DND-41 (cell line): ENCODE data around the gene ZNF296.
A peak's percentile ranks its signal among the peaks of the same experiment; 100 is the strongest.

ENCODE experiments used
- ATAC-seq: fragments of 200-7000 bp; cut with Tn5 transposase; 3 replicates; pipeline ENCODE4 v1.9.1; 2021; ENCODE audit warnings: low read depth; ENCODE audit not compliant: insufficient read depth
- DNase-seq: peaks from one replicate; pipeline ENCODE4 v3.0.0-alpha.2; 2020
- H2AFZ ChIP-seq: 2 replicates; pipeline ENCODE4 v1.6.0; 2012; ENCODE audit warnings: low read depth, low read length
- H3K27ac ChIP-seq: 2 replicates; pipeline ENCODE4 v1.5.1; 2012; ENCODE audit warnings: low read length, inconsistent platforms
- H3K27me3 ChIP-seq: fragments of 200-600 bp; sonication (generic); 2 replicates; pipeline ENCODE4 v1.6.0; 2012; ENCODE audit warnings: low read length, mild to moderate bottlenecking, inconsistent platforms; ENCODE audit not compliant: insufficient read depth, poor library complexity
- H3K36me3 ChIP-seq: 2 replicates; pipeline ENCODE4 v1.5.1; 2012; ENCODE audit warnings: low read length, inconsistent platforms; ENCODE audit not compliant: insufficient read depth
- H3K4me1 ChIP-seq: 2 replicates; pipeline ENCODE4 v1.5.1; 2012; ENCODE audit warnings: mild to moderate bottlenecking, low read length; ENCODE audit not compliant: insufficient read depth
- H3K4me2 ChIP-seq: 2 replicates; pipeline ENCODE4 v1.6.0; 2012; ENCODE audit warnings: mild to moderate bottlenecking, moderate library complexity, low read length, inconsistent platforms; ENCODE audit not compliant: insufficient read depth
- H3K4me3 ChIP-seq, 2 experiments: fragments of 200-600 bp in 1 of 2; shearing (Covaris generic) in 1 of 2; 2 replicates each; pipeline ENCODE4 v1.5.1; 2012 to 2016; ENCODE audit warnings: inconsistent platforms in 2 of 2, low read length in 2 of 2, mild to moderate bottlenecking in 2 of 2, low read depth in 1 of 2, moderate library complexity in 1 of 2
- H3K79me2 ChIP-seq: 2 replicates; pipeline ENCODE4 v1.6.0; 2012; ENCODE audit warnings: low read length, inconsistent platforms; ENCODE audit not compliant: insufficient read depth
- H3K9ac ChIP-seq: 2 replicates; pipeline ENCODE4 v1.6.0; 2012; ENCODE audit warnings: low read depth, mild to moderate bottlenecking, inconsistent platforms, low read length, moderate library complexity
- H3K9me3 ChIP-seq: 2 replicates; pipeline ENCODE4 v1.5.1; 2012; ENCODE audit warnings: low read length, moderate library complexity, mild to moderate bottlenecking, inconsistent platforms; ENCODE audit not compliant: insufficient read depth, severe bottlenecking
- H4K20me1 ChIP-seq: 2 replicates; pipeline ENCODE4 v1.6.0; 2012; ENCODE audit warnings: low read length; ENCODE audit not compliant: insufficient read depth
- CTCF ChIP-seq: IDR thresholded peaks from 2 replicates; pipeline ENCODE4 v1.5.1; 2012; ENCODE audit warnings: borderline replicate concordance, low read length, moderate library complexity, mild to moderate bottlenecking; ENCODE audit not compliant: poor library complexity, severe bottlenecking; ENCODE audit errors: extremely low read depth
- EZH2 ChIP-seq: IDR thresholded peaks from 3 replicates; pipeline ENCODE4 v1.6.1; 2012; ENCODE audit warnings: borderline replicate concordance, low read depth, mild to moderate bottlenecking, moderate library complexity, low read length, inconsistent platforms; ENCODE audit not compliant: severe bottlenecking

The ZNF296 gene

GRCh38 chr19:45117167-45117594, 40.9 kb upstream of the ZNF296 start:
- H3K4me3 ChIP-seq, result no peak overlapping the region
- H3K27me3 ChIP-seq, result no peaks in the 10 kb centered on the region
- H3K36me3 ChIP-seq, result 0 out of 2 replicates have a peak, but pooled peaks cover 3% of the 10 kb centered on the region
- peak overlapping the region; percentile 41 for H3K4me2 ChIP-seq
- H3K27ac ChIP-seq, result peak overlapping the region; percentile 74
- no peak overlapping the region for H2AFZ ChIP-seq
- ATAC-seq, result peak; percentile 98
- peaks cover 89% of the 10 kb centered on the region for H3K79me2 ChIP-seq
- TF ChIP-seq EZH2 (no peak), CTCF (no peak)
- DNase-seq, result peak; percentile 88
- no peaks in the 10 kb centered on the region for H3K9me3 ChIP-seq
- H3K4me1 ChIP-seq, result peaks cover 32% of the 10 kb centered on the region
- peaks cover 89% of the 10 kb centered on the region for H4K20me1 ChIP-seq
- peak overlapping the region; percentile 22; the same call in 1 of the 2 replicates for H3K9ac ChIP-seq

GRCh38 chr19:45115809-45116615, 39.7 kb upstream of the ZNF296 start:
- H3K4me2 ChIP-seq, result peak overlapping the region; percentile 41
- peaks cover 32% of the 10 kb centered on the region for H3K4me1 ChIP-seq
- no peak overlapping the region for H3K9ac ChIP-seq

GRCh38 chr19:45114116-45114515, 37.8 kb upstream of the ZNF296 start:
- TF ChIP-seq CTCF, result no peak
- DNase-seq (no peak), ATAC-seq (no peak)
- Histone ChIP-seq H4K20me1 (peaks cover 88% of the 10 kb centered on the region), H3K4me2 (no peak overlapping the region), H3K4me1 (peaks cover 32% of the 10 kb centered on the region), H3K36me3 (peaks cover 7% of the 10 kb centered on the region; the same call in 1 of the 2 replicates), H3K9ac (no peak overlapping the region), H3K27ac (no peak overlapping the region), H3K4me3 (no peak overlapping the region), H3K9me3 (no peaks in the 10 kb centered on the region), H2AFZ (no peak overlapping the region), H3K27me3 (no peaks in the 10 kb centered on the region), H3K79me2 (peaks cover 91% of the 10 kb centered on the region)

More at GRCh38 chr19:45115809-45116615, 39.7 kb upstream of the ZNF296 start:
- ATAC-seq (no peak), DNase-seq (no peak)
- peak overlapping the region; percentile 57 for H3K27ac ChIP-seq
- H4K20me1 ChIP-seq, result peaks cover 86% of the 10 kb centered on the region
- H3K27me3 ChIP-seq, result no peaks in the 10 kb centered on the region
- H3K79me2 ChIP-seq, result peaks cover 88% of the 10 kb centered on the region
- no peak overlapping the region for H3K4me3 ChIP-seq
- no peak for TF ChIP-seq CTCF
- TF ChIP-seq EZH2, result no peak
- no peaks in the 10 kb centered on the region for H3K9me3 ChIP-seq
- H3K36me3 ChIP-seq, result 0 out of 2 replicates have a peak, but pooled peaks cover 3% of the 10 kb centered on the region
- H2AFZ ChIP-seq, result no peak overlapping the region
